HG03097 (cell line): ENCODE data around the gene TMCC3.
A peak's percentile ranks its signal among the peaks of the same experiment; 100 is the strongest.
"Not testable (repeated sequence)": the region's sequence is repeated elsewhere in the genome, so short reads cannot be mapped to it uniquely, and the experiment has no call there.

Source experiments
- ATAC-seq: cut with Tn5 transposase; IDR thresholded peaks from one replicate; pipeline ENCODE4 v1.9.1; 2021; ENCODE audit not compliant: unreplicated experiment, low FRiP score

TMCC3 gene

DNA sequence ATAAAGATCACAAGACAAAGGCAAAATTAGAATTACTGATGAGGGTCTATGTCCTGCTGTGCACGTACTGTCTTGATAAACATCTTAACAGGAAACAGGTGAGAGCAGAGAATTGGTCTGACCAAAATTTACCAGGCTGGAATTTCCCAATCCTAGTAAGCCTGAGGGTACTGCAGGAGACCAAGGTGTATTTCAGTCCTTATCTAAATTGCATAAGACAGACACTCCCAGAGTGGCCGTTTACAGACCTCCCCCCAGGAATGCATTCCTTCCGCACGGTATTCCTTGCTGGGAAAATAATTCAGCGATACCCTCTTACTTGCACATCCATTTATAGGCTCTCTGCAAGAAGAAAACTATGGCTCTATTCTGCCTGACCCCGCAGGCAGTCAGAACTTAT is 43.5 kb downstream of the TMCC3 start:
- not testable (repeated sequence) for ATAC-seq

DNA sequence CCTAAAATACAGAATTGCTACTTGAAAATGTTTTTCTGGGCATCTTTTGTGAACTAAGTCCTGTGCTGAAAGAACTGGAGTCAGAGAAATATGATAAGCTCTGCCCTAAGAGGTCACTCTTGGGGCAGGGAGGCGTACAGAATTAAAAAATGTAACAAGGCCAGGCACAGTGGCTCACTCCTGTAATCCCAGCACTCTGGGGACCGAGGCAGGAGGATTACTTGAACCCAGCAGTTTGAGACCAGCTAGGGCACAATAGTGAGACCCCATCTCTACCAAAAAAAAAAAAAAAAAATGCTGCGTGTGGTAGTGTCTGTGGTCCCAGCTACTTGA is 46.0 kb downstream of the TMCC3 start:
- no peak for ATAC-seq

DNA sequence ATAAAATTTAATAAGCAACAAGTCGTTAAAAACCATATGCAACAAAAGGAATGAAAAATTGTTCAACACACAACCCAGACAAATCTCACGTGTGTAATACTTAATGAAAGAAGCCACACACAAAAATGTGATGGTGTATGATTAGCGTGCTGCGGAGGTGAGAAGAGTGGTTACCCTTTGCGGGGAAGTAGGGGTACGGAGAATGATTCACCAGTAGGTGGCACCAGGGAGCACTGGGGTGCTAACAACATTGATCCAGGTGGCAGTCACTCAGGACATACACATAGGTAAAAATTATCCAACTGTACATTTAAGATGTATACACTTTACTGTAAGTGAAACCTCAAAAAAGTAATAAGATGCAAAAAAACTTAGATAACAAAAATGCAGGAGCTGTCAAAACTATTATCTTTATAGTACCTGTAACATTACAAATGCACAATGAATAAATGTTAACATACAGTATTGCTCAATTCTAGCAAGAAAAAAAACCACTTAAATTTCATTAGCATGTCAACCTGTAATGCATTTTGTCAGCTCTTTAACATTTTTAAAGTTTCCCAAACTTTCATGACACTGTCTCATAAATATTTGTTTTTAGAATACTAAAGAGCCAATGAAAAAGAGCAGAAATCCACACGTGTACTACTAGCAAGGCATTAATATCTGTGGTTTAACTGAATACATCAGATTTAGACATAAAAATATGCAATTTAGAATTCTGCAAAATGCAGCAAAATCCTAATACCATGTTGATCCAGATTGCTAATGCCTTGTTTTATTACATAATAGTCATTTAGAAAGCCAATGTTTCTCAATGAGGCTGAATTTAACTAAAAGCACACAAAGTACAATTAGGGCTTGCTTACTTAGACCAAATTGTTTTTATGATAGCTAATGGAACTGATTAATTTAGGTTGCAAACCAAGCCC is 46.7 kb downstream of the TMCC3 start:
- no peak for ATAC-seq

DNA sequence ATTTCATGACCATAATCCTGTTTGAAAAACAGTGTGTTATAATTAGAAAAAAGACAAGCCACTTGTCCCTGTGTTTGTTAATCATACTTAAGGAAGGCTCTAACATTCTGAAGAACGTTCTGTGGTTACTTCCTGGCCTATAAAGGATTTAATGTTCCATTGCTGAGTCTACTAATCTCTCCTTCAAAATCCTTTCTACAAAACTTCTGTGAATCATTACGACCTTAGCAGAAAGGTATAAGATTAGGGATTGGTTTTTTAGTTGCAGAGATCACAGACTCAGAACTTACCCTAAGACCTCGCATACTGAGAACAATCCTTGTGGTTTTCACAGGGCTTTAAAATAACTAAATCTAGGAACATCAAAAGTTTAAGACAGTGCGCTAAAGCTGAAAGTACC is 48.3 kb downstream of the TMCC3 start:
- no peak for ATAC-seq

DNA sequence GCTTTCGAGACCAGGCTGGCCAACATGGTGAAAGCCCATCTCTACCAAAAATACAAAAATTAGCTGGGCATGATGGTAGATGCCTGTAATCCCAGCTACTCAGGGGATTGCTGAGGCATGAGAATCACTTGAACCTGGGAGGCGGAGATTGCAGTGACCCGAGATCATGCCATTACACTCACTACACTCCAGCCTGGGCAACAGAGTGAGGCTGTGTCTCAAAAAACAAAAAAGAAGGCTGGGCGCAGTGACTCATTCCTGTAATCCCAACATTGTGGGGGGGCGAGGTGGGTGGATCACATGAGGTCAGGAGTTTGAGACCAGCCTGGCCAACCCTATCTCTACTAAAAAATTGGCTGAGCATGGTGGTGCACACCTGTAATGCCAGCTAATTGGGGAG is 49.0 kb downstream of the TMCC3 start:
- ATAC-seq, result not testable (repeated sequence)

DNA sequence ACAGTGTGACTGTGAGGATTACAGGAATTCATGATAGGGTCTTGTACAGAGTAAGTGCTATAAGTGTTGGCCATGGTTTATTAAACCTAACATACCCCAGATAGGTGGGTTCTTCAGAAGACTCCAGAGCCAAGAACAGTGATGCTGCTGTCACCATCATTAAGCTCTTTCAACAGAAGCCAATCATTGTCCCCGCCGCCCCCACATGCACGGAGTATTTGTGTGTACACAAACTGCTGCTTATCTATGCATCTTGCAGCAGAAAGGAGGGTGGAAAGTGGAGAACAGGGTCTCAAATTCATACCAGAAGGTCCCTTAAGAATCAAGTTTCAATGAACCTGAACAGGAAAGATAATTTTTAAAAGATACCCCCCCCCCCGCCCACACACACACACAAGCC is 51.2 kb downstream of the TMCC3 start:
- no peak for ATAC-seq

DNA sequence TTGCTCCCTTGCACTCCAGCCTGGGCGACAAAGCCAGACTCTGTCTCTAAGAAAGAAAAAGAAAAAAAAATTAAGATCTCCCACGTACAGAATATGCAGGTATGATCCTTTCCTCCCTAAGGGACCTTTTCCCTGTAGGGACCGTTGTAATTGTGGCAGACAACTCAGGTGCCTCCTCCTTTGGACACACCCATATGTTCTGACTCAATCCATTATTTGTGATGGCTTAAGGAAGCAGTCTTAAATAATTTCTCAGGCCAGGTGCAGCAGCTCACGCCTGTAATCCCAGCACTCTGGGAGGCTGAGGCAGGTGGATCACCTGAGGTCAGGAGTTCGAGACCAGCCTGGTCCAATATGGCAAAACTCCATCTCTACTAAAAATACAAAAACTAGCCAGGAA is 53.1 kb downstream of the TMCC3 start:
- no peak for ATAC-seq

DNA sequence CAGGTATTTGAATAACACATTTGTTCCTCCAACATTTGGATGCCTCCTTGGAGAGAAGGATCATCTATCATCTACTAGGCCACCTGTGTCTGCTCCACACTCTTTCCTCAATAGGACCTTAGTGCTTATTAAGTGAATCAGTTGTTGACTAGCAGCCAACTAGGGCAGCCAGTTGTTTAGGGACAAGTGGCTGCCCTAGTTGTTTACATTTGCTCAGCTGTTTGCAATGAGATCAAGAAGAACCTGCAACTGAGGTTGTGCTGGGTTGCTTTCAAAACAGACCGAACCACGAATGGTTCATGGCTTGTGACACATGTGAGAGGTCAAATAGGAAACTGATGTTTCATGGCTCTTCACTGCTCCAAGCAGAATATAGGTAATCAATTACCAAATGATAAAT is 53.8 kb downstream of the TMCC3 start:
- no peak for ATAC-seq

DNA sequence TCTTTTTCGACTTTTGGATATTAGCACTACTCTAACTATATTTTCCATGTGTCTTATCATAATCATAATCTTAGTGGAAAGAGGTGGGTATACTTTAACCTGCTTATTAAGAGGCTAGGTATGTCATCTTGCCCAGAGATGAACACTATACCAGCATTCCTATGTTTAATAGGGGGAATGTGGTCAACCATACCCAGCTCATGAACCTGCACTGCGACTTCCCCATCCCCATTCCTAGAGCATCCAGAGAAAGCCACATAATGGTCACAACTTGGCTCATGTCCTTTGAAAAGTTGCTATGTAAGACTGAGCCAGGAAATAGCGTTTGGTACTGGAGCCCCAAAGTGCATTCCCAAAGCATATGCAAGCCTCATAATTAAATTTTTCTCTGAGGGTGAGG is 55.2 kb downstream of the TMCC3 start:
- no peak for ATAC-seq

DNA sequence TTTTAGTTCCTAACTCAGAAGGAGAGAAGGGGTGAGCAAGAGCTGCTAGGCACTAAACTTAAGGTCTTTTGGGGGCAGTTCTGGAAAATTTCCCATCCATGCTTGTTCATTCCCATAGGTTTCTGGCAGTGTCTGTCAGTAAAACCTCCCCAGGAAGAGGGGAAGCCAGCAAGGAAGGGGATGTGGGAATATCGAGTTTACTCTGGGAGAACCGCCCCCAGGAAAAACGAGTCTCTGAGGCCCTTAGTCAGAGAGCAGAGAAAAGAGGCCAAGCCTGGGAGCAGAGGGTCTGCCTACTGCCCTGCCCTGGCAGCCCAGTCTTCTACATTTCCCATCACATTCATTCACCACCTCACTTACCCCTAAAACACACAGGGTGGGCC is 55.9 kb downstream of the TMCC3 start:
- ATAC-seq, result peak; percentile 19

DNA sequence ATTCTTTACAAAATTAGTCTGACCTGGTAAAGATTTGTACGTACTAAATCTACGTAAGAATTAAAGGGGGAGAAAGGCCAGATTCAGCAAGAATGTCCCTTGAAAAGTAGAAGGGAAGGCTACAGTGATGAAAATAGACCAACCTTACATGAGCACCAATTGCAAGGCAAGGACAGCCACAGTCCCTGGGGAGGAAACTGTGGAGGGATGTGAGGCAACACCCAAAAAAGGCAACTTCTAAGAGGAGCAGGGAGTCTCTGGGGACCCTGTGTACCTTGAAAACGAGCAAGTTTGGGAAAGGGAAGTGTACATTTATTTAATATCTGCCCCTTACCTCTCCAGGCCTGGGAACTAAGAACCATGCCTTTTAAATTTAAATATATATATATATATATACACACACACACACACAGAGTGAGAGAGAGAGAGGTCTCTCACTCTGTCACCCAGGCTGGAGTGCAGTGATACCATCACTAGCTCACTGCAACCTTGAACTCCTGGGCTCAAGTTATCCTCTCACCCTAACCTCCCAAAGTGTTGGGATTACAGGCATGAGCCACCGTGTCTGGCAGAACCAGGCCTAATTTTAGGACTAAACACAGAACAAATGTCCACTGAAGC is 56.4 kb downstream of the TMCC3 start:
- peak; percentile 89 for ATAC-seq

DNA sequence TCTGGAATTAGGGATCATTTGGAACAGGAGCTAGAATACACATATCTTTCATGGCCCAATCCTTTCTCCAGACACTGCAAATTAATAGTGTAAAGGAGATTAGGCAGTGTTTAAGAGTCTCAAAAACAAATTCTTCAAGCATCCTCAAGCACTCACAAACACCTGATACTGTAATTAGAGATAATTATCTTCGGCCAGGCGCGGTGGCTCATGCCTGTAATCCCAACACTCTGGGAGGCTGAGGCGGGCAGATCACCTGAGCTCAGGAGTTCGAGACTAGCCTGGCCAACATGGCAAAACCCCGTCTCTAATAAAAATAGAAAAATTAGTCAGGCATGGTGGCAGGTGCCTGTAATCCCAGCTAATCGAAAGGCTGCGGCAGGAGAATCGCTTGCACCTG is 57.6 kb downstream of the TMCC3 start:
- not testable (repeated sequence) for ATAC-seq

DNA sequence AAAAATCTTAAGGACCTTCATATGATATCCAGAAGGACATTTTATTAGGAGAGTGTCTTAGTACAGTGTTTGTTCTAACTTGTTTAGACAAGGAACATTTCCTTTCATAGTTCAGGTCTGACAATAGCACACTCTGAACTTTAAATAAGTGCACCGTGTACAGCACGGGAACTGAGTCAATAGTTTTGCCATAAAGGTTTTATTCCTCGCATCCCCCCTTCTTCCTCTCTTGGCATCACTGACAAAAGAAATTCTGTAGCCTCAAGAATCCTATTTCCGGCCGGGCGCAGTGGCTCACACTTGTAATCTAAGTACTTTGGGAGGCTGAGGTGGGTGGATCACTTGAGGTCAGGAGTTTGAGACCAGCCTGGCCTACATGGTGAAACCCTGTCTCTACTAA is 58.3 kb downstream of the TMCC3 start:
- no peak for ATAC-seq

DNA sequence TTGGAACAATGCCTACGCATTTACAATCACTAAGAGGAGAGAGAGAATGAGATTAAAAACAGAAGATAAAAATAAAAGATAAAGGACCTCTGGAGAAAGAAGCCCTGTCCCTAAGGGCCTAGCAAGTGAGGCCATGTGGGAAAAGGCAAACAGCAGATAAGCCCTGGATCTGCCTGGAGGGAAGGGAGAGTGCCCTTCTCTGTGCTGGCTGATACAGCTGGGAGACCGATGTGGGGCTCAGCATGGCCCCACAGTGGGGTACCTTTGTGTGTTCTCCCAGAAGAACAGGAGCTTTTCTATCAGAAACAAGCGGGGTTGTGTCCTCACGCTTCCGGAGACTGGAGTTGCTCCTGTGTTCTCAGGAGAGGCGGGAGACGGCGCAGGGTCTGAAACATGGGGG is 59.9 kb downstream of the TMCC3 start:
- no peak for ATAC-seq

DNA sequence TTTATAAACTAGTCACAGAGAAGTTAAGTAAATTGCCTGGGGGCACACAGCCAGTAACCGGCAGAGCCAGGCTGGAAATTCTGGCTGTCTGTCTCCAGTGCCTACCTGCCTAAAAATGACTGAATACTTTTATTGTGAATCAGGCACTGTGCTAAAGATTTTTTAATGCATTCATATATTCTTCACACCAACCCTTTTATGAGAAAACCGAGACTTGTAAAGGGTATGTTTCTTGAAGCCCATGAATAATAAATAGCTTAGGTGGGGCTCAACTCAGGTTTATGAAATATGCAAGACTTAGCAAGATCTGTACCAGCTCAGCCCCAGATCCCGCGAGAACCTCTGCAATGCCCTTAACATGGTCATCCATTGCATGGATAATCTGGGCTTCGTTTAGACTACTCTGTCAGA is 60.8 kb downstream of the TMCC3 start:
- ATAC-seq, result no peak

DNA sequence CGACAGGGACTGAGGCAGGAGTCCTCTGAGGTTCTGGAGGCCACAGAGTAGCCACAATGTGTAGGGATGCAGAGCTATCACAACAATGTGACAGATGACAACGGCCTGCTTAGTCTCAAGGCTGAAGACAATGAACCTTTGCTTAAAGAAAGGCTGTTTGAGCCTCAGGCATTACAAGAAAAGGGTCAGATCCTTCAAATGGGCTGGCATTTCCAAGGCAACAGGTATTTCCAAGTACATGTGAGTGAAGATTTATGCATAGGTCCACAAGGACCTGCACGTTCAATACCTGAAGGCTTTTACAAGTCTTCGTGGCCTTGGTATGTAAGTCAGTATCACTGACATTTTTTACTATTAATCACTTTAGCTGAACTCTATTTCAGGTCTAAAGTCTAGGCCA is 62.0 kb downstream of the TMCC3 start:
- ATAC-seq, result no peak

DNA sequence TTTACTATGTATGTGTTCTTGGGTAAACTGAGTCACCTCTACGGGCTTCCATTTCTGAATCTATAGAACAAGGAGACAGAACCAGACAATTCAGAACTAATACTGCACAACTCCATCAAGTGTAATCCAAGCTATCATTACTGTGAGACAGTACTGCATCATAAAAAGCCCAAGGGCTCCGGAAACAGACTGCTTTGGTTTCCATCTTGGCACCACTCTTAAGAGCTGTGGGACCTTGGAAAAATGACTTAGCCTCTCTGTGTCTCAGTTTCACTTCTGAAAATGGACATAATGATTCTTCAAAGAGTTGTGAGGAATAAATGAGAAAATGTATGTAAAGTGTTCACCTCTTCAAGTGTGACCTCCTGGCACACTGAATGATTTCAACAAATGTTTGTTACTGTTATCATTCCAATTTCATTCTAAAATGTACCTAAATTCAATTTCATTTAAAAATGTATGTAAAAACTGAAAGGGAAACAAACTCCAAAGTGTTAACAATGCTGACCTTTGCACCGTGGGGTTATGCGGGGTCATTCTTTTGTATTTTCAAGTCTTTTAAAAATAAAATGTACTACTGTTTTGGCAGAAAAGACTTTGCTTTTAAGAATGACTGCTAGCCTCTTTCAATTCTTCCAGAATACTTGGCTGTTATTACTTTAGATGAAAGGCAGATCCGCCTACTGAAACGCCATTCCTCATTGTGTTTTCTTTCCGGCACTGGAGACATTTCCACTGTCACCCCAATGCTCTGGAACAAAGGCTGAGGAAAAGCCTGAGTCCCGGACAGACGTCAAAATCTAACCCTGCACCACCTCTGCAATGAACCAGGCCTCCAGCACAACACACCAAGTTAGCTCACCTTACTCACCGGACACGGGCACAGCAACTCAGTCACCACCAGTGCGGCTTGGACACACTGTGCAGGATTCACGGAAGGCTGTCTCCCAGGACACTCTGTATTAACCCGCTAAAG is 62.8 kb downstream of the TMCC3 start:
- no peak for ATAC-seq

DNA sequence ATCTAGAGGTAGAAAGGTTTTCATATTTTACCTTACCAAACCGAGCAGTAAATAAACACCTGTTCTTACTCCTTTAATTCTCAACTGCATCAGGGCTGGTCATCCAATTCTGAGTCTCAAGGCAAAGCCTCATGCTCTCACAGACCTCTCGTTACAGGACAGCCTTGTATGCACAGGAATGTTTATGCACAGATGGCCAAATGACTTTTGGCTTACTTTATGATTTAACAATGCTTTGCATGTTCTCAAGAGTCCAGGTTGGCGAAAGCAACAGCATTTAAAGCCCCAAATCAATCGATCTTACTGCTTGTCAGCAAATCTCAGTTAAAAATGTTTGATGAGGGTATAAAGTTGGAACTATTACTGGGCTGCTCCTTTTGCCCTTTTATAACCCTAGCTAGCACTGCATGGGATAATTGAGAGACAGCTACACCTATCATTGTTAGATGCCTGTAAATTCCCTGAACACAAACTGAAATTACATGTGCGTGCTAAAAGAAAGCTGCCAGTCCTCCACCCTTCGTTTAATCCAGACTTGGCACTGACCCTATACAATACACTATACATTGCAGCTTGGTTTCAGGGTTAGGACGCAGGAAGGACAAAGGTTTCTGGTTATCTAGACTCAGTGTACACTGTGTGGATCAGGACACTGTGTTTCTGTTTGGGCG is 63.6 kb downstream of the TMCC3 start:
- ATAC-seq, result no peak

DNA sequence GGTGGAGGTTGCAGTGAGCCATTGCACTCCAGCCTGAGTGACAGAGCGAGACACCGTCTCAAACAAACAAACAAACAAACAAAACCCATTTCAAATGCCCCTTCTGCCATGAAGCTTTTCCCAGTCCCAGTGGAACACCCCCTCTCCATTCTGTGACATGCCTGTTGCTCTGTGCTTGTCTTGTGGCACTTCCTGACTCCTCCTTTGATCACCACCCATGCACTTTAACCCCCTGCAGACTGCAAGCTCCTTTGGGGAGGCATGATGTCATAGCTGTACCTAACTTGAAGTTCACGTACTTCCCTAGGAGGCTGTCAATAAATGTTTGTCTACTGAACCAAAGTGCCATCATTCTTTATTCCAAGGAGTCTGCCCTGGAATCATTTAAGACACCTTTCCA is 64.7 kb downstream of the TMCC3 start:
- ATAC-seq, result no peak

DNA sequence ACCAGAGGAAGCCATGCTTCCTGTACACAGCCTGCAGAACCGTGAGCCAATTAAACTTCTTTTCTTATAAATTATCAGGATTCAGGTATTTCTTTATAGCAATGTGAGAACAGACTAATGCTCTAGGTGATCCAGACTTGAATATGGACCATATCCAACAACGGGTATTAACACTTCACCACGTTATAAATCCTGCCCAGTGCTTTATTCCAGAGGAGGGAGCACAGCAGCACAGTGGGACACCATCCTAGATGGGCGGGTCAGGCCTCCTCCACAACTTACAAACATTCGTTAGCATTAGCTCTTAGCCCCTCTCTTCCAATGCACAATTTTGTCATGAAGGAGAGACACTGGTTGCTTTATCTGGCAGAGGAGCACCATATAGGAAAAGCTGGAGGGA is 66.0 kb downstream of the TMCC3 start:
- no peak for ATAC-seq

DNA sequence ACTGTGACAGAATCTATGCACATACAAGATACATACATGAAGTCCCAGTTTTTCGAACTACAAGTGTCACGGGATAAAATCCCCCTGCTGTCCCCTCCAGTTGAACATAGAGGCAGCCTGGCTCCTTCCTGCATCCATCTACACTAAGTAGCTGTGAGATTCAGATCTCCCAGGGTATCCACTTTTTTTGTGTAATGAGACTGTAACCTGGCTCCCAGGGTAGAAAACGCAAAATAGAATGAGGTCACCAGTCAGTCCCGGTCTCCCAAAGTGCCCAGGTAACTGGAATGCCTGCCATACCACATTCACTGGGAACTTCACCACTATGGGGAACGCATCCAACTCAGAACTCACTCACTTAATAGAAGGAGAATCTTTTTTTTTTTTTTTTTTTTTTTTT is 67.8 kb downstream of the TMCC3 start:
- no peak for ATAC-seq
